IMR-90 (cell line): ENCODE measurements around the gene ULBP2.

Experiments used
- BHLHE40 ChIP-seq: fragments of 150-350 bp; IDR thresholded peaks from 2 replicates; pipeline ENCODE4 v1.6.1; 2016; ENCODE audit warnings: mild to moderate bottlenecking, low read depth, low read length
- CEBPB ChIP-seq: IDR thresholded peaks from 2 replicates; pipeline ENCODE4 v1.6.1; 2012; ENCODE audit warnings: low read depth, low read length, improper control_type of control experiment
- CHD1 ChIP-seq: IDR thresholded peaks from 2 replicates; pipeline ENCODE4 v1.6.1; 2012; ENCODE audit warnings: low read depth, low read length, improper control_type of control experiment
- CTCF ChIP-seq: conservative IDR thresholded peaks from 2 replicates; pipeline ENCODE4 v1.5.1; 2012; ENCODE audit warnings: mild to moderate bottlenecking, low read depth, low read length, improper control_type of control experiment
- FOS ChIP-seq: fragments of 150-350 bp; IDR thresholded peaks from 2 replicates; pipeline ENCODE4 v1.6.1; 2016; ENCODE audit warnings: low read depth, low read length
- MXI1 ChIP-seq: IDR thresholded peaks from 2 replicates; pipeline ENCODE4 v1.6.1; 2012; ENCODE audit warnings: low read depth, mild to moderate bottlenecking, low read length, moderate library complexity, borderline replicate concordance
- POLR2A ChIP-seq: IDR thresholded peaks from 2 replicates; pipeline ENCODE4 v1.6.1; 2012; ENCODE audit warnings: mild to moderate bottlenecking, low read depth, low read length
- RAD21 ChIP-seq: IDR thresholded peaks from 2 replicates; pipeline ENCODE4 v1.6.1; 2012; ENCODE audit warnings: low read length, improper control_type of control experiment
- RCOR1 ChIP-seq: IDR thresholded peaks from 2 replicates; pipeline ENCODE4 v1.6.1; 2012; ENCODE audit warnings: mild to moderate bottlenecking, low read length, improper control_type of control experiment; ENCODE audit not compliant: insufficient replicate concordance
- RFX5 ChIP-seq: IDR thresholded peaks from 2 replicates; pipeline ENCODE4 v1.8.0; 2012; ENCODE audit warnings: low read depth, mild to moderate bottlenecking, low read length, moderate library complexity

- no peak for TF ChIP-seq CTCF
- no peak for TF ChIP-seq RAD21
- TF ChIP-seq POLR2A, result no peak
- TF ChIP-seq CHD1, result no peak
- TF ChIP-seq CEBPB, result no peak
- no peak for TF ChIP-seq RFX5
- no peak for TF ChIP-seq FOS
- no peak for TF ChIP-seq BHLHE40
- no peak for TF ChIP-seq MXI1
- no peak for TF ChIP-seq RCOR1
These were observed 23.6 kb downstream of the ULBP2 start for GRCh38 chr6:149965194-149966020.
